Measurements from ENCODE around the gene IFI6.
A peak's percentile ranks its signal among the peaks of the same experiment; 100 is the strongest.
"Not testable (repeated sequence)": the region's sequence is repeated elsewhere in the genome, so short reads cannot be mapped to it uniquely, and the experiment has no call there.

IFI6 gene

GRCh38 chr1:27684176-27684575 is 12.2 kb upstream of the IFI6 start:
- Mint-ChIP-seq H3K9me3 (ENCODE audit: low read depth) (no peaks in the 10 kb centered on the region), H3K4me1 (ENCODE audit: low read depth) (no peaks in the 10 kb centered on the region), H3K4me3 (no peak overlapping the region), H3K27ac (no peak overlapping the region), H3K36me3 (peaks cover 8% of the 10 kb centered on the region), H3K27me3 (no peaks in the 10 kb centered on the region)

DNA sequence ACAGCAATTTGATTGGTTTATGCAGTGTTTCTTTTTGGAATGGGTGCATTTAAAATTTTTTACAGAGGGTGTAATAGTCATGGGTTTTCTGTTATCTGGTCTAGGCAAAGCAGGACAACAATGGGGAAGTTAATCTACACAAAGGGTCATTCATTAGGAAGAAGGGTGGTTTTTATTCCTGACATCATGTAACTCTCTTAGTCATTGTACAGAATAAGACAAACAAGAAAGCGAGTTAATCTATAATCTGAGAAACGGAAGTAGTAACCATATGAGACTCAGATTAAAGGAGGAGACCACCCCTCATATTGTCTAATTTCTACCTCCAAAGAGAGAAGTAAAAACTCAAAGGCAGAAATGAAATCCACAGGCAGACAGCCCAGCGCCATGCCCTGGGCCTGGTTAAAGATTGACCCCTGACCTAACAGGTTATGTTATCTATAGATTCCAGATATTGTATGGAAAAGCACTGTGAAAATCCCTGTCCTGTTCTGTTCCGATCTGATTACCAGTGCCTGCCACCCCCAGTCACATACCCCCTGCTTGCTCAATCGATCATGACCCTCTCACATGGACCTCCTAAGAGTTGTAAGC is 10.5 kb upstream of the IFI6 start:
- Mint-ChIP-seq H3K36me3 (peaks cover 8% of the 10 kb centered on the region), H3K9me3 (ENCODE audit: low read depth) (no peaks in the 10 kb centered on the region), H3K4me1 (ENCODE audit: low read depth) (no peaks in the 10 kb centered on the region), H3K27me3 (no peaks in the 10 kb centered on the region), H3K27ac (no peak overlapping the region), H3K4me3 (no peak overlapping the region)

GRCh38 chr1:27681580-27681979 is 9.6 kb upstream of the IFI6 start:
- H3K4me3 Mint-ChIP-seq; H3K9me3 Mint-ChIP-seq (ENCODE audit: low read depth); H3K27ac Mint-ChIP-seq; H3K36me3 Mint-ChIP-seq; H3K27me3 Mint-ChIP-seq; H3K4me1 Mint-ChIP-seq (ENCODE audit: low read depth): not testable (repeated sequence)

- H3K27ac Mint-ChIP-seq; H3K27me3 Mint-ChIP-seq; H3K4me1 Mint-ChIP-seq (ENCODE audit: low read depth); H3K36me3 Mint-ChIP-seq; H3K9me3 Mint-ChIP-seq (ENCODE audit: low read depth); H3K4me3 Mint-ChIP-seq: not testable (repeated sequence)
Observed at GRCh38 chr1:27680225-27680791, 8.3 kb upstream of the IFI6 start.

GRCh38 chr1:27678747-27679146 is 6.8 kb upstream of the IFI6 start:
- no peak overlapping the region for H3K4me3 Mint-ChIP-seq
- H3K27ac Mint-ChIP-seq, result no peak overlapping the region
- H3K36me3 Mint-ChIP-seq, result peaks cover 8% of the 10 kb centered on the region
- no peaks in the 10 kb centered on the region for H3K4me1 Mint-ChIP-seq (ENCODE audit: low read depth)
- H3K9me3 Mint-ChIP-seq (ENCODE audit: low read depth), result no peaks in the 10 kb centered on the region
- H3K27me3 Mint-ChIP-seq, result no peaks in the 10 kb centered on the region

GRCh38 chr1:27676410-27676809 is 4.4 kb upstream of the IFI6 start:
- no peak overlapping the region for H3K27ac Mint-ChIP-seq

DNA sequence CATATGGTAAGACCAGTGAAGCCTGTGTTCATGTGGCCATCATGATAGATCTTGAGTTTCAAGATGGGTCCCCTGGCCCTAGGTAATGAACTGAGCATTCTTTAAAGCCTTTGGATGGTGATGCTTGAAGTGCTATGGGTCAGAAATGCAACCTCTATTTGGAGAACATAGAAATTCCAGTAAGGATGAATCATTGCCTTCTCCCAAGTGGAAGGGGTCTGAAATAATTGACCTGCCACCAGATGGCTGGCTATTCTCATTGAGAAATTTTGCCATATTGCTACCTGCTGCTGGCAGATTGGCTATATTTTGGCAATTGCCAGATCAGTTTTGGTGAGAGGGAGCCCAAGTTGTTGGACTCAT is 739 bp upstream of the IFI6 start:
- no peaks in the 10 kb centered on the region for H3K9me3 Mint-ChIP-seq (ENCODE audit: low read depth)
- no peaks in the 10 kb centered on the region for H3K27me3 Mint-ChIP-seq
- H3K4me1 Mint-ChIP-seq (ENCODE audit: low read depth), result peaks cover 41% of the 10 kb centered on the region
- peak overlapping the region; percentile 91 for H3K27ac Mint-ChIP-seq
- H3K4me3 Mint-ChIP-seq, result peak overlapping the region; percentile 92
- no peaks in the 10 kb centered on the region for H3K36me3 Mint-ChIP-seq

More at GRCh38 chr1:27676410-27676809, 4.4 kb upstream of the IFI6 start:
- no peaks in the 10 kb centered on the region for H3K27me3 Mint-ChIP-seq
- peaks cover 3% of the 10 kb centered on the region for H3K36me3 Mint-ChIP-seq
- H3K9me3 Mint-ChIP-seq (ENCODE audit: low read depth), result no peaks in the 10 kb centered on the region
- peaks cover 15% of the 10 kb centered on the region for H3K4me1 Mint-ChIP-seq (ENCODE audit: low read depth)
- no peak overlapping the region for H3K4me3 Mint-ChIP-seq

DNA sequence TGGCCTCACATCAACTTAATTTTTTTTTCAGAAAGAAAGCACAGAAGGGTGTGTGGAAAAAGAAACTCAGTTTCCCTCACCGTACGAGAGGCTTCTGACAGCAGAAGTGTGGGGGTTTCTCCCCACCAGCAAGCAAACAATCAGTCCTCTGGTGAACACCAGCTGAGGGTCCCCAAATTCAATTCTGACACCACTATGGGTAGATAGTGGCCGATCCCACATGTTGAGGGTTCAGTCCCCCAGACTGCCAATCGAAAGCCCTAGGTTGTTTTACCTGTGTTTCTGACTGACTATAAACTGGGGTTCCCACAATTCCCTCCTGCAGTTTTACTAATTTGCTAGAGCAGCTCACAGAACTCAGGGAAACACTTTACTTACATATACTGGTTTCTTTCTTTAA is 2.1 kb downstream of the IFI6 start:
- Mint-ChIP-seq H3K27ac (peak overlapping the region; percentile 41), H3K4me1 (ENCODE audit: low read depth) (peaks cover 45% of the 10 kb centered on the region), H3K36me3 (peaks cover 6% of the 10 kb centered on the region), H3K27me3 (no peaks in the 10 kb centered on the region), H3K9me3 (ENCODE audit: low read depth) (no peaks in the 10 kb centered on the region), H3K4me3 (peak overlapping the region; percentile 92)

DNA sequence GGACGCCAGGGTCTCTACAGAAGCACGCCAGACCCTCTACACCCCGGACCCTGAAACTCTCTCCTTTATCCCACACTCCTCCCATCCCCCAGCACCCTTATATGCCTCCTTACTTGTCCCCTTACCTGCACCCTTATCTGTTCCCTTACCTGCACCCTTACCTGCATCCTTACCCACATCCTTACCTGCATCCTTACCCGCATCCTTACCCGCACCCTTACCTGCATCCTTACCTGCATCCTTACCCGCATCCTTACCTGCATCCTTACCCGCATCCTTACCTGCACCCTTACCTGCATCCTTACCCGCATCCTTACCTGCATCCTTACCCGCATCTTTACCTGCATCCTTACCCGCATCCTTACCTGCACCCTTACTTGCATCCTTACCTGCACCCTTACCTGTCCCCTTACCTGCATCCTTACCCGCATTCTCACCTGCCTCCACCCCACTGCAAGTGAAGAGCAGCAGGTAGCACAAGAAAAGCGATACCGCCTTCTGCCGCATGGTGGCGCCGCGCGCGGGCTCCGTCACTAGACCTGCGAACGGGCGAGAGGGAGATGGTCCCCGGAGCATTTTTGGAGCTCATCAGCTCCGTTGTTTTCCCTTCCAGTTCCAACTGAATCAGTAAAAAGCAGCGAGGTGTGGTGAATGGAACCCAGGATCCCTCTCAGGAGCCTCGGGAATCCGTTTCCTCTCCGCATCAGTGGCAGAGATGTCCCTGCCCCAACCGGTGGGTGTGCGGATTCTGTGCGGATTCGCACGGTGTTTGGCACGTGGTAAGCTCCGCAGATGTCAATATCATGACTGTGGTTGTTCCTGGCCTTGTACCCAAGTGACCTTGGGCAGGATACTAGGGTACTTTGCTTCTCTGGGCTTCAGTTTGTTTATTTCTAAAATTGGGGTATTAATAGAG is 2.9 kb downstream of the IFI6 start:
- Mint-ChIP-seq H3K4me3 (peak overlapping the region; percentile 92), H3K4me1 (ENCODE audit: low read depth) (peaks cover 45% of the 10 kb centered on the region), H3K27ac (peak overlapping the region; percentile 41), H3K36me3 (peaks cover 6% of the 10 kb centered on the region), H3K27me3 (no peaks in the 10 kb centered on the region), H3K9me3 (ENCODE audit: low read depth) (no peaks in the 10 kb centered on the region)

GRCh38 chr1:27668121-27668807 is 3.7 kb downstream of the IFI6 start:
- H3K9me3 Mint-ChIP-seq (ENCODE audit: low read depth), result no peaks in the 10 kb centered on the region
- no peaks in the 10 kb centered on the region for H3K27me3 Mint-ChIP-seq
- H3K4me1 Mint-ChIP-seq (ENCODE audit: low read depth), result peaks cover 45% of the 10 kb centered on the region
- H3K27ac Mint-ChIP-seq, result no peak overlapping the region
- H3K36me3 Mint-ChIP-seq, result peaks cover 6% of the 10 kb centered on the region
- H3K4me3 Mint-ChIP-seq, result no peak overlapping the region

DNA sequence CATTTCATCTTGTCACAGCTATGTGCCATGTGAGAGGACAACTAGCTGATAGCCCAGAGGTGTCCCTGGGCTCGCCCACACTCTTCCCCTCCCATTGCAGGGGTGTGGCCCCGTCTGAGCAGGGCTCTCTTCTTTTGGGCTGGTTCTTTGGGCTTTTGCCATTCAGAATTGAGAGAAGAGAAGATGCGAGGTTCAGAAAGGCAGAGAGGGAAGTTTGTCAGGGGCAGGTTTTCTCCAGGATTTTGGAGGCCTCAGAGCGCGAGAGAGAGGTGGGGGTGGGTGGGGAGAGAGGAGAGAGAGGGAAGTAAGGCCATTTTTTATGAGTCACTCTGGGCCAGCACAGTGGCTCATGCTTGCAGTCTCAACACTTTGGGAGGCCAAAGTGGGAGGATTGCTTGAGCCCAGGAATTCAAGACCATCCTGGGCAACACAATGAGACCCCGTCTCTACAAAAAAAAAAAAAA is 5.2 kb downstream of the IFI6 start:
- H3K4me3 Mint-ChIP-seq, result no peak overlapping the region
- no peaks in the 10 kb centered on the region for H3K9me3 Mint-ChIP-seq (ENCODE audit: low read depth)
- H3K27ac Mint-ChIP-seq, result no peak overlapping the region
- H3K36me3 Mint-ChIP-seq, result peaks cover 6% of the 10 kb centered on the region
- H3K4me1 Mint-ChIP-seq (ENCODE audit: low read depth), result peaks cover 47% of the 10 kb centered on the region
- no peaks in the 10 kb centered on the region for H3K27me3 Mint-ChIP-seq

DNA sequence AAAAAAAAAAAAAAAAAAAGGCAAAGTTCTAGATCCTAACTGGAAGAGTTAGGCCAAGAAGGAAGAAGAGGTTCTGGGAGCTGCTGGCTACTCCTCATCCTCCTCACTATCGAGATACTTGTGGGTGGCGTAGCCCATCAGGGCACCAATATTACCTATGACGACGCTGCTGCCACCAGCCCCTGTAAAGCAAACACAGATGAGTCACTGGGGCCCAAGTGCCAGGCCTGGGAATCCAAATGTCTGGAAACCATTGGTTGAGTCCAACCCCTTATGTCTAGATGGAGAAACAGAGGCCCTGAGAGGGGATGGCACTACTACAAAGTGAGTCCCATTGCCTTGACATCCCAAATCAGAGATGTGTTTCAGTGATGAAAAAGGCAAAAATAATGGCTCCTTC is 5.7 kb downstream of the IFI6 start:
- H3K27ac Mint-ChIP-seq, result no peak overlapping the region
- H3K9me3 Mint-ChIP-seq (ENCODE audit: low read depth), result no peaks in the 10 kb centered on the region
- peaks cover 47% of the 10 kb centered on the region for H3K4me1 Mint-ChIP-seq (ENCODE audit: low read depth)
- no peaks in the 10 kb centered on the region for H3K27me3 Mint-ChIP-seq
- H3K36me3 Mint-ChIP-seq, result peaks cover 6% of the 10 kb centered on the region
- no peak overlapping the region for H3K4me3 Mint-ChIP-seq

DNA sequence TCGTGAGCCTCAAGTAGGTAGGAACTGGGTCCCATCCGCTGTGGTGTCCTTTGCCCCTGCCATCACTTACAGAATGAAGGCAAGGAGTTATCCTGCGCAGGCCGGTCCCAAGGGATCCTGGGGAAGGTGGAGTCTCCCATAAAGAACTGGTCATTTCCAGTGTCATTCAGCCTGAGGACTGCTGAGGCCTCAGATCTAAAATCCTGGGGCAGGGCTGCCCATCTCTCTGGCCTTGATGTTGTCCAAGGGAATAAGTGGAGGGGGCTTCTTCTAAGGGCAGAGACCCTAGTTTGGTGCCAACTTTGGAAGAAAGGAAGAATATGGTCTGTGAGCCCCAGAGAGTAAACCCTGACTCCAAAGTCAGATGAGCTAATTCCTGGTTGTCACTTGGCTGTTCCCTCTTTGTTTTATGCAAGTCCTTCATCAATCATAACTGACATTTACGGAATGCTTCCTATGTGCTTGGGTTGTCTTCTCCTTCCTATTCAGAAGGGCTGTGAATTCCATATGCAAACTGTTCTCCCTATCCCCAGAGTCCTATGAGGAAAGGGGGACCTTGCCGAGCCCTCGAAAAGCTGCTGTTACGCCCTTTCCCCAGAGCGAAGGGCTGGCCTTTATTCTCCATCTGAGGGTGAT is 6.9 kb downstream of the IFI6 start:
- Mint-ChIP-seq H3K27me3 (no peaks in the 10 kb centered on the region), H3K4me1 (ENCODE audit: low read depth) (peaks cover 47% of the 10 kb centered on the region), H3K27ac (no peak overlapping the region), H3K9me3 (ENCODE audit: low read depth) (no peaks in the 10 kb centered on the region), H3K36me3 (peaks cover 6% of the 10 kb centered on the region), H3K4me3 (no peak overlapping the region)

GRCh38 chr1:27664291-27664690 is 7.7 kb downstream of the IFI6 start:
- Mint-ChIP-seq H3K4me3 (no peak overlapping the region), H3K4me1 (ENCODE audit: low read depth) (peaks cover 45% of the 10 kb centered on the region), H3K27ac (no peak overlapping the region), H3K27me3 (no peaks in the 10 kb centered on the region), H3K36me3 (peaks cover 6% of the 10 kb centered on the region), H3K9me3 (ENCODE audit: low read depth) (no peaks in the 10 kb centered on the region)

Measured in activated naive CD8-positive, alpha-beta T cell (primary cell).